ENCODE results near the gene DHRS7. TPM values are rescaled to one million over a fixed set of nuclear protein-coding genes. Genes with fewer than 3 reads are reported as not detected.

The DHRS7 gene
- total and polyA plus RNA-seq, 2 of the 8 experiments (the other 6 are each of a cell fraction or from before 2014, with no cell fraction given), result 10.8 to 27.5 TPM

DNA sequence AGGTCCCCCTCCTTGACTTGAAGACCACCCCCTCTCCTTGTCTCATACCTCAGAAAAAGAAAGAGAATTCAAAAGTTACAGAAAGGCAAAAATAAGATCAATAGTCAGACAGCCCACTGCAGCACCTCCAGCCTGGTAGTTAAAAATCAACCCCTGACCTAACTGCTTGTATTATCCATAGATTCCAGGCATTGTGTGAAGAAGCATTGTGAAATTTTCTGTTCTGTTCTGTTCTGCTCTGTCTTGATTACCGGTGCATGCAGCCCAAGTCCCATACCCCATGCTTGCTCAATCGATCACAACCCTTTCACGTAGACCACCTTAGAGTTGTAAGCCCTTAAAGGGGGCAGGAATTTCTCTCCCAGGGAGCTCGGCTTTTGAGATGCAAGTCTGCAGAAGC lies 5.8 kb upstream of the DHRS7 start (continued):
- TF ChIP-seq, protein P1, sequence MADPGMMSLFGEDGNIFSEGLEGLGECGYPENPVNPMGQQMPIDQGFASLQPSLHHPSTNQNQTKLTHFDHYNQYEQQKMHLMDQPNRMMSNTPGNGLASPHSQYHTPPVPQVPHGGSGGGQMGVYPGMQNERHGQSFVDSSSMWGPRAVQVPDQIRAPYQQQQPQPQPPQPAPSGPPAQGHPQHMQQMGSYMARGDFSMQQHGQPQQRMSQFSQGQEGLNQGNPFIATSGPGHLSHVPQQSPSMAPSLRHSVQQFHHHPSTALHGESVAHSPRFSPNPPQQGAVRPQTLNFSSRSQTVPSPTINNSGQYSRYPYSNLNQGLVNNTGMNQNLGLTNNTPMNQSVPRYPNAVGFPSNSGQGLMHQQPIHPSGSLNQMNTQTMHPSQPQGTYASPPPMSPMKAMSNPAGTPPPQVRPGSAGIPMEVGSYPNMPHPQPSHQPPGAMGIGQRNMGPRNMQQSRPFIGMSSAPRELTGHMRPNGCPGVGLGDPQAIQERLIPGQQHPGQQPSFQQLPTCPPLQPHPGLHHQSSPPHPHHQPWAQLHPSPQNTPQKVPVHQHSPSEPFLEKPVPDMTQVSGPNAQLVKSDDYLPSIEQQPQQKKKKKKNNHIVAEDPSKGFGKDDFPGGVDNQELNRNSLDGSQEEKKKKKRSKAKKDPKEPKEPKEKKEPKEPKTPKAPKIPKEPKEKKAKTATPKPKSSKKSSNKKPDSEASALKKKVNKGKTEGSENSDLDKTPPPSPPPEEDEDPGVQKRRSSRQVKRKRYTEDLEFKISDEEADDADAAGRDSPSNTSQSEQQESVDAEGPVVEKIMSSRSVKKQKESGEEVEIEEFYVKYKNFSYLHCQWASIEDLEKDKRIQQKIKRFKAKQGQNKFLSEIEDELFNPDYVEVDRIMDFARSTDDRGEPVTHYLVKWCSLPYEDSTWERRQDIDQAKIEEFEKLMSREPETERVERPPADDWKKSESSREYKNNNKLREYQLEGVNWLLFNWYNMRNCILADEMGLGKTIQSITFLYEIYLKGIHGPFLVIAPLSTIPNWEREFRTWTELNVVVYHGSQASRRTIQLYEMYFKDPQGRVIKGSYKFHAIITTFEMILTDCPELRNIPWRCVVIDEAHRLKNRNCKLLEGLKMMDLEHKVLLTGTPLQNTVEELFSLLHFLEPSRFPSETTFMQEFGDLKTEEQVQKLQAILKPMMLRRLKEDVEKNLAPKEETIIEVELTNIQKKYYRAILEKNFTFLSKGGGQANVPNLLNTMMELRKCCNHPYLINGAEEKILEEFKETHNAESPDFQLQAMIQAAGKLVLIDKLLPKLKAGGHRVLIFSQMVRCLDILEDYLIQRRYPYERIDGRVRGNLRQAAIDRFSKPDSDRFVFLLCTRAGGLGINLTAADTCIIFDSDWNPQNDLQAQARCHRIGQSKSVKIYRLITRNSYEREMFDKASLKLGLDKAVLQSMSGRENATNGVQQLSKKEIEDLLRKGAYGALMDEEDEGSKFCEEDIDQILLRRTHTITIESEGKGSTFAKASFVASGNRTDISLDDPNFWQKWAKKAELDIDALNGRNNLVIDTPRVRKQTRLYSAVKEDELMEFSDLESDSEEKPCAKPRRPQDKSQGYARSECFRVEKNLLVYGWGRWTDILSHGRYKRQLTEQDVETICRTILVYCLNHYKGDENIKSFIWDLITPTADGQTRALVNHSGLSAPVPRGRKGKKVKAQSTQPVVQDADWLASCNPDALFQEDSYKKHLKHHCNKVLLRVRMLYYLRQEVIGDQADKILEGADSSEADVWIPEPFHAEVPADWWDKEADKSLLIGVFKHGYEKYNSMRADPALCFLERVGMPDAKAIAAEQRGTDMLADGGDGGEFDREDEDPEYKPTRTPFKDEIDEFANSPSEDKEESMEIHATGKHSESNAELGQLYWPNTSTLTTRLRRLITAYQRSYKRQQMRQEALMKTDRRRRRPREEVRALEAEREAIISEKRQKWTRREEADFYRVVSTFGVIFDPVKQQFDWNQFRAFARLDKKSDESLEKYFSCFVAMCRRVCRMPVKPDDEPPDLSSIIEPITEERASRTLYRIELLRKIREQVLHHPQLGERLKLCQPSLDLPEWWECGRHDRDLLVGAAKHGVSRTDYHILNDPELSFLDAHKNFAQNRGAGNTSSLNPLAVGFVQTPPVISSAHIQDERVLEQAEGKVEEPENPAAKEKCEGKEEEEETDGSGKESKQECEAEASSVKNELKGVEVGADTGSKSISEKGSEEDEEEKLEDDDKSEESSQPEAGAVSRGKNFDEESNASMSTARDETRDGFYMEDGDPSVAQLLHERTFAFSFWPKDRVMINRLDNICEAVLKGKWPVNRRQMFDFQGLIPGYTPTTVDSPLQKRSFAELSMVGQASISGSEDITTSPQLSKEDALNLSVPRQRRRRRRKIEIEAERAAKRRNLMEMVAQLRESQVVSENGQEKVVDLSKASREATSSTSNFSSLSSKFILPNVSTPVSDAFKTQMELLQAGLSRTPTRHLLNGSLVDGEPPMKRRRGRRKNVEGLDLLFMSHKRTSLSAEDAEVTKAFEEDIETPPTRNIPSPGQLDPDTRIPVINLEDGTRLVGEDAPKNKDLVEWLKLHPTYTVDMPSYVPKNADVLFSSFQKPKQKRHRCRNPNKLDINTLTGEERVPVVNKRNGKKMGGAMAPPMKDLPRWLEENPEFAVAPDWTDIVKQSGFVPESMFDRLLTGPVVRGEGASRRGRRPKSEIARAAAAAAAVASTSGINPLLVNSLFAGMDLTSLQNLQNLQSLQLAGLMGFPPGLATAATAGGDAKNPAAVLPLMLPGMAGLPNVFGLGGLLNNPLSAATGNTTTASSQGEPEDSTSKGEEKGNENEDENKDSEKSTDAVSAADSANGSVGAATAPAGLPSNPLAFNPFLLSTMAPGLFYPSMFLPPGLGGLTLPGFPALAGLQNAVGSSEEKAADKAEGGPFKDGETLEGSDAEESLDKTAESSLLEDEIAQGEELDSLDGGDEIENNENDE (IDR thresholded peaks at IDR 0.05; ENCODE audit: insufficient replicate concordance, low read length), result no peak
- TF ChIP-seq POLR2A (IDR thresholded peaks at IDR 0.05; ENCODE audit: control extremely low read depth in 1 of 2, low read depth in 2 of 2, low read length in 2 of 2) (no peak), ATF3 (IDR thresholded peaks at IDR 0.05; ENCODE audit: insufficient read depth, low read depth, low read length) (no peak), KDM5A (IDR thresholded peaks at IDR 0.05; ENCODE audit: low read length) (no peak), CBX8 (IDR thresholded peaks at IDR 0.05; ENCODE audit: borderline replicate concordance, low read depth, low read length) (no peak), SRF (IDR thresholded peaks at IDR 0.05; ENCODE audit: low read depth, low read length) (no peak), ZNF274 (IDR thresholded peaks at IDR 0.05; ENCODE audit: borderline replicate concordance, extremely low read depth, low read length) (no peak), GTF2F1 (IDR thresholded peaks at IDR 0.05; ENCODE audit: borderline replicate concordance, low read depth, low read length) (no peak), CHD1 (IDR thresholded peaks at IDR 0.05; ENCODE audit: low read depth, low read length) (no peak), RNF2 (IDR thresholded peaks at IDR 0.05; ENCODE audit: borderline replicate concordance, low read depth, low read length, missing control alignments, poor library complexity, severe bottlenecking) (no peak), CTBP2 (IDR thresholded peaks at IDR 0.05; ENCODE audit: borderline replicate concordance, insufficient read depth, insufficient read length, low read length) (no peak)
